ENCODE data around the gene PARD6G. TPM values are rescaled to one million over a fixed set of nuclear protein-coding genes. Genes with fewer than 3 reads are reported as not detected.
A peak's percentile ranks its signal among the peaks of the same experiment; 100 is the strongest.
"Not testable (repeated sequence)": the region's sequence is repeated elsewhere in the genome, so short reads cannot be mapped to it uniquely, and the experiment has no call there.

Gene PARD6G
- total RNA-seq, 2 experiments from 2014 or later = 0.10 TPM; not detected in 1

DNA sequence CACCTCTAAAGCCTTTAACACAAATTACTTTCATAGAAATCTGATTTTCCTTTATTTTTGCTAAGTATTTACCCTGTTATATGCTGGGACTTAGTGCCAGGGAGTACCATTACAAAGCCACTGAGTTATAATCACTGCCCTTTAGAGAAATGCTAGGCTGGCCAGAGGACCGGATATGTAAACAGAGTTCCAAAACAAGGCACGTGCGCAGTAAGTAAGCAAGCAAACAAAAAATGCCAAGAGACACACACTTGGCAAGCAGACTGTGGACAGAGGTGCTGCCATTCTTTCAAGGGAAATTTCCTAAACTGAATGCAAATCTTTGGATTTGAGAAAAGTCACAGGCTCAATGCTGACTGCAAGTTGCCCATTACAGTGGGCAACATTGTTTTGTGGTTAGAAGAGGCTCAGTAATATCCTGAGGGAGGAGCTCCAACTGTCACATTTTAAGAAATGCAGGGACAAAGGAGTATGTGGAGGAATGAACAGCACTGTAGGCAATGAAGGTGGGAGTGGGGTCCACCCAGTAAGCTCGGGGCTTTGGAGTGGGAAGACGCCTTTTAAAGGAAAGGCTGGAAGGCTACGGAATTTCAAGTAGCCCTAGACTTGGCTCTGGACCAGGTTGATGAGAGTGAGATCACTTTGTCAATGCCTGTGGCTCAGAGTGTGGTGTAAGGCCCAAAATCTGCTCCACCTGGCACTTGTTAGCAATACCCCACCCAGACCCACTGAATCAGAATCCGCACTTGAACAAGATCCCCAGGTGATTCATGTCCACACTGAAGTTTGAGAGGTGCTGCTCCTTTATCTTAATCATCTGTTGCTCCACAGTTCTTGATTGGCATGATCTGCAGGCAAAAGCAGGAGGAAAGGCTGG, 2.1 kb upstream of the PARD6G start:
- peaks cover 4% of the 10 kb centered on the region for H3K4me1 Mint-ChIP-seq (ENCODE audit: low read depth)
- no peak for DNase-seq
- no peak overlapping the region for H3K27ac Mint-ChIP-seq
- no peak overlapping the region for H3K4me3 Mint-ChIP-seq
- no peaks in the 10 kb centered on the region for H3K36me3 Mint-ChIP-seq (ENCODE audit: low read depth)
- CTCF ChIA-PET = interaction anchor here (0.6 to 1.2 kb wide), 4 partner anchors 9 to 90 kb away, joined by 3 to 5 read pairs (median 4); no protein-coding TSS in a partner anchor
- intact Hi-C loops (cut with micrococcal nuclease) = no loop called here
- peaks cover 19% of the 10 kb centered on the region for H3K27me3 Mint-ChIP-seq (ENCODE audit: low read depth)
- no peaks in the 10 kb centered on the region for H3K9me3 Mint-ChIP-seq

DNA sequence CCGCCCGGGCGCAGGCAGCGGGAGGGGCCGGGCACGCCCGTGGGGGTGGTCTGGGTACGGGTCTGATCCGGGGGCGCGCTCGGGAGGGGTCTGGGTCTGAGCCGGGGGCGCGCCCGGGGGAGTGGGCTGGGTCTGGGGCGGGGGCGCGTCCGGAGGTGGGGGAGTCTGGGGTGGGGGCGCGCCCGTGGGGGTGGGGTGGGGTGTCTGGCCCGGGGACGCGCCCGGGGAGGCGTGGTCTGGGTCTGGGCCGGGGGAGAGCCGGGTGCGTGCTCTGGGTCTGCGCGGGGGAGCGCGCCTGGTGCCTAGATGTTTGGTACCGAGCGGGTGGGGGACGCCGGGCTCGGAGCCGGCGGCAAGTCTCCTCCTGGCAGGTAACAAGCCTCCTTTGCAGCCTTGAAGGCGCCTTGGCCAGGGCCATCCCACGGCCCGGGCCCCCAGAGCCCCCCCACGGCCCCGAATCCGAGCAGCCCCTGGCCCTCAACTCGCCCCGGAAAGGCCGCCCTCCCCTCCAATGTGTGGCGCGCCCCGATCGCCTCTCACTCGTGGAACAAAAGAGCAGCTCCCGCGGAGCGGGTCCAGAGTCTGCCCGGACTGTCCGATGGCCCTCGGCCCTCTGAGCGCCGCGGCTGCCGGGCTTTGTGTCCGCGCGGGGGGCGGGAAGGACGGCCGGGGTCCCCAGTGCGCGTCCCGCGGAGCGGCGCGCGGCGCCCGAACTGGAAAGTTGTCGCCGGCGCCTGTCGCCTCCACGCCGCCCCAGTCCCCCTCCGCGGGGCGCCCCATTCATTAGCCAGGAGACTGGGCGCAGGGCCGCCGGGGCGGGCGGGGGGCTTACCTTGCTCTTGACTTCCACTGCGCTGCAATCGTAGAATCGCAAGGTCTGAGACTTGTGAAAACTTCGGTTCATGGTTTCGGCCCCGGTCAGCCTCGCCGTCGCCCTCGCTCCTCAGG, 595 bp downstream of the PARD6G start:
- peaks cover 4% of the 10 kb centered on the region for H3K4me1 Mint-ChIP-seq (ENCODE audit: low read depth)
- H3K36me3 Mint-ChIP-seq (ENCODE audit: low read depth) = no peaks in the 10 kb centered on the region
- CTCF ChIA-PET = no interaction called here
- H3K9me3 Mint-ChIP-seq = no peaks in the 10 kb centered on the region
- H3K27me3 Mint-ChIP-seq (ENCODE audit: low read depth) = peaks cover 36% of the 10 kb centered on the region
- H3K4me3 Mint-ChIP-seq = peak overlapping the region; percentile 12
- no peak overlapping the region for H3K27ac Mint-ChIP-seq
- DNase-seq = no peak
- intact Hi-C loops (cut with micrococcal nuclease) = no loop called here

DNA sequence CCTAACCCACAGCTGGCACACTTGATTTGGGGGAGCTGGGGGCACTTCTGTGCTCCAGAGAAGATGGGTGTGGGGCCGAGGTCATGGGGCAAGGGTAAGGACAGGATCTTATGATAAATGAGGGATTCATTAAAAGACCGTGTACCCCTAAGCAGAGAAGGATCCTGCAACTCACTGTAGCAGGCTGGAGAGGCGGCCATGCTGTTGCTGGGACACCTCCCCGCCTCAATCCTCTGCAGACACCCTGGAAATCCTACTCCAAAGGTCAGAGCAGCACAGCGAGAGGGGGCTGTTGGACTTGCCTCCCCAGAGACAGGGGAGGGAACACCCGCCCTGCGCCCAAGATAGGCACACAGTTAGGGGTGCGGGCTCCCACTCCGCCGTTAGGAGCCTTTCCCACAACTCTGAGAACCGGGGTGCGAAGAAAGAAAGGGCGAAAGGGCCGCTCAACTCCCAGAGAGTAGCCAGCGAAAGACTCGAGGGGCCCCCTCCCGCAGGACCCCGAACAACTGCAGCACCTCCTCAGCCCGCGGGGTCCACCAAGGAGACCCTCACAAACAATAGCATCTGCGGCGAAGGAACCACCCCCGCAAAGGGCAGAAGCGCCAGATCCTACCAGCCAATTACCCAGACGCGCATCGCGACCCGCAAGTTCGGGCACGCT, 1.4 kb downstream of the PARD6G start:
- H3K27ac Mint-ChIP-seq = no peak overlapping the region
- intact Hi-C loops (cut with micrococcal nuclease) = no loop called here
- CTCF ChIA-PET = interaction anchor here (0.9 kb wide), 1 partner anchor 88 kb away, joined by 5 read pairs; no protein-coding TSS in a partner anchor
- no peaks in the 10 kb centered on the region for H3K9me3 Mint-ChIP-seq
- H3K4me1 Mint-ChIP-seq (ENCODE audit: low read depth) = peaks cover 4% of the 10 kb centered on the region
- no peak for DNase-seq
- H3K27me3 Mint-ChIP-seq (ENCODE audit: low read depth) = peaks cover 36% of the 10 kb centered on the region
- H3K36me3 Mint-ChIP-seq (ENCODE audit: low read depth) = no peaks in the 10 kb centered on the region
- H3K4me3 Mint-ChIP-seq = peak overlapping the region; percentile 32

DNA sequence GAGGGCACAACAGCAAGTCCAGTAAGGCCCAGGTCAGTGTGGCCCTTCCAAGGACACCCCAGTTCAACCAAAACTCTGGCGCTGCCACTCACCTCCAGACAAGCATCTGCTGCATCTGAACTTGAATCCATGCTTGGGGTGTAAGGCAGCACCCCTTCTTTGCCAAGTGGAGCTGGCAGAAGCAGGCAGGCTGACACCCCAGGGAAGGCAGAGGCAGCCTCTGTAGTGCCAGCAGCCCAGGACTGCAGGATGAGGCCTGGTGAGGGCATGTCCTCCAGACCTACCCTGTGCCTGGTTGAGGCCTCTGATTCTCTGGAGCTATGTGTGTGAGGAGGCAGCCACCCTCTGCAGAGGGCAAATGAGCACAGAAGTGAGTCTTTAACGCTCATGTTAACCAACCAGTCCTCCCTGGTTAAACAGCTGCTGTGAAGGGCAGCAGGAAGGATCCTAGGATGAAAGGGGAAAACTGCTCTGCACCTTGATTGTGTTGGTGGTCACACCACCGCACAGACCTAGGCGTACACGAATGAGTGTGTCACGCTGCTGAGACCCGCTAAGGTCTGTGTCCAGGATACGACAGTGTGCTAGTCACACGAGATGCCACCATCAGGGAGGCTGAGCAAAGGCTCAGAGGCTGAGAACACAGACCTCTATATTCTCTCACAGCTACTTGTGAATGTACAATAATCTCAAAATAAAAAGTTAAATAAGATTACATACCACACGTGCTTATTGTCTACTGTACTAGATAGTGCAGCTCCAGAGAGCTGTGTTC, 2.2 kb downstream of the PARD6G start:
- intact Hi-C loops (cut with micrococcal nuclease) = no loop called here
- CTCF ChIA-PET = interaction anchor here (0.9 to 1.1 kb wide), 2 partner anchors 55 to 88 kb away, joined by 3 to 5 read pairs; no protein-coding TSS in a partner anchor
- peaks cover 4% of the 10 kb centered on the region for H3K4me1 Mint-ChIP-seq (ENCODE audit: low read depth)
- no peak overlapping the region for H3K27ac Mint-ChIP-seq
- no peak overlapping the region for H3K4me3 Mint-ChIP-seq
- no peaks in the 10 kb centered on the region for H3K36me3 Mint-ChIP-seq (ENCODE audit: low read depth)
- H3K27me3 Mint-ChIP-seq (ENCODE audit: low read depth) = peaks cover 38% of the 10 kb centered on the region
- DNase-seq = no peak
- no peaks in the 10 kb centered on the region for H3K9me3 Mint-ChIP-seq

DNA sequence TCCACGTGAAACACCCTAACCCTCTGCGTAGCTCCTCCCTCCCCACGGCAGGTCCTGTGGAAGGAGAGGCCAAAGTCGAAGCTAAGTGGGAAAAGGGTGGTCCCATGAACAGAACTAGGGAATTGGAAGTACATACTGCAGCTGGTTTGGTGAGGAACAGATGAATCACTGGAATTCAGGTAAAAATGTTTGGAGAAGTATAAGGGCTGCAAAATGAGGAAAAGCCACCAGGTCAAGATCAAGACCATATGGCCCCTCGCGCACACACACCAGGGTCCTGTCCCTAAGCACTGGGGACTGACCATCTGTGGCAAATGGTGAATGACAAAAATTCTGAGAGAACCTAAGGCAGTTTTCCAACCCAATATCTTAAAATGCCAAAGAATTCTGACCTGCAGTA, 3.1 kb downstream of the PARD6G start:
- Mint-ChIP-seq H3K9me3 (no peaks in the 10 kb centered on the region), H3K27me3 (ENCODE audit: low read depth) (peaks cover 38% of the 10 kb centered on the region), H3K4me3 (no peak overlapping the region), H3K4me1 (ENCODE audit: low read depth) (peaks cover 4% of the 10 kb centered on the region), H3K27ac (no peak overlapping the region), H3K36me3 (ENCODE audit: low read depth) (no peaks in the 10 kb centered on the region)
- intact Hi-C loops (cut with micrococcal nuclease) = no loop called here
- CTCF ChIA-PET = no interaction called here
- DNase-seq = no peak

DNA sequence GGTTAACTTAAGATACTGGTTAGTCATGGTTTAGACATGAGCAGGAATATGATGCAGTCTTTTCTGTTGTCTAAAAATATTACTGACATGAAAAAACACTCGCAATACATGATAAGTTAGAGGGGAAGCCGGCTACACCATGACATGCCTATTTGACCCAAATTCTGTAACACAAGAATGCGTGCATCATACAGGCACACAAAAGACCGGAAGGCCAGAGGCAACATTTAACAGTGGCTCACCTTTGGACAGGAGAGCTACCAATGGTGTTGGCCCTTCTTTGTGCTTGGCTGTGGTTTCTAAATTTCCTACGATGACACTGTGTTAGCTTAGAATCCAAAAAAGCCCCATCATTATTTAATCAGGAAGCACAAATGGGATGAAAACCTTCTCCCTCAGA, 4.1 kb downstream of the PARD6G start:
- H3K36me3 Mint-ChIP-seq (ENCODE audit: low read depth) = no peaks in the 10 kb centered on the region
- H3K4me3 Mint-ChIP-seq = no peak overlapping the region
- no peaks in the 10 kb centered on the region for H3K9me3 Mint-ChIP-seq
- peaks cover 35% of the 10 kb centered on the region for H3K27me3 Mint-ChIP-seq (ENCODE audit: low read depth)
- intact Hi-C loops (cut with micrococcal nuclease) = no loop called here
- CTCF ChIA-PET = no interaction called here
- H3K4me1 Mint-ChIP-seq (ENCODE audit: low read depth) = peaks cover 4% of the 10 kb centered on the region
- no peak overlapping the region for H3K27ac Mint-ChIP-seq
- DNase-seq = no peak

DNA sequence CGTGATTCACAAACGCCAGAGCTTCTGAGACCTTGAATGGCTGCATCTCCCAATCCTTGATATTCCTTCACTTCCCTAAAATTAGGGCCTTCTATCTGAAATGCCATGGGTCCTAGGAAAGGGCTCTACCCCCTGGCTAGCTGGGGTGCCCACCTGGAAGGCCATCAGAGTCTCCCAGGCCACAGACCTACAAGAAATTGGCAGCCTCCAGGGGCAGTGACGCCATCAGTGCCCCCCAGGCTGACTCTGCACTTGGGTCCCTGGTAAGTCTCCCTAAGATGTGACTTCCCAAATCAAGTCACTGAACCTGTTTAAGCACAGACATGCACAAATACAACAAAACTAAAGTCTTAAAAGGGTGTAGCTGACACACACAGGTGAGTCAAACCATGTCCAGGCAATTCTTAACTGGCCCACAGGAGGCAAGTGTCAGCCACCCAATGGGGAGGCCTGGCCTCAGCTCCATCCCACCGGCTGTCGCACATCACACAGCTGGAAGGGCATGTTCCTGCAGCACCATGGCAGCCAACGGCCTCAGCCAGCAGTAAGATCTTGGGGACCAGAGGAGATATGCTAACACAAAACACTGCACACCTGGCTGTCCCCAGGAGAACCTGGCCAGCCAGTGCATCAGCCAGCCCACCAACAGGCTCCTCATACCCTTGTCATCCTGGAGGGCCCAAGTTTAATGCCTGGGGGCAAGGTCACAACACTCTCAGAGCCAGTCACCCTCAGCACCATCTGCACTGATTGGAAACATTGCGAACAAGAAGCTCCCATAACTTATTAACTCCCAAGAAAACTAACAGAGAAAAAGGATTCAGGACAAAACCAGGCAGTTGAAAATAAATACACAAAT, 5.2 kb downstream of the PARD6G start:
- Mint-ChIP-seq H3K4me1 (ENCODE audit: low read depth) (peaks cover 4% of the 10 kb centered on the region), H3K36me3 (ENCODE audit: low read depth) (no peaks in the 10 kb centered on the region), H3K9me3 (no peaks in the 10 kb centered on the region), H3K27ac (no peak overlapping the region), H3K27me3 (ENCODE audit: low read depth) (peaks cover 35% of the 10 kb centered on the region), H3K4me3 (no peak overlapping the region)
- no peak for DNase-seq
- CTCF ChIA-PET = no interaction called here
- intact Hi-C loops (cut with micrococcal nuclease) = no loop called here

DNA sequence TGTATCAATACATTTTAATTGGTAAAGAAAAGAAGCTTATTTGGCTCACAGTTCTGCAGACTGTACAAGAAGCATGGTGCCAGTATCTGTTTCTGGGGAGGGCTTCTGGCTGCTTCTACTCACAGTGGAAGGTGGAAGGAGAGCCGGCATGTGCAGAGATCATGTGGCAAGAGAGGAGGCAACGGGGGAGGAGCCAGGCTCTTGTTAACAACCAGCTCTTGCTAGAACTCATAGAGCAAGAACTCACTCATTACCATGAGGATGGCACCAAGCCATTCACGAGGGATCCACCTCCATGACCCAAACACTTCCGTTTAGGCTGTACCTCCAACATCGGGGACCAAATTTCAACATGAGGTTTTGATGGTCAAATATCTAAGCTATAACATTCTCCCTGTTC, 7.5 kb downstream of the PARD6G start:
- Mint-ChIP-seq H3K27ac (no peak overlapping the region), H3K36me3 (ENCODE audit: low read depth) (no peaks in the 10 kb centered on the region), H3K4me3 (no peak overlapping the region), H3K4me1 (ENCODE audit: low read depth) (no peaks in the 10 kb centered on the region), H3K27me3 (ENCODE audit: low read depth) (peaks cover 28% of the 10 kb centered on the region), H3K9me3 (peaks cover 2% of the 10 kb centered on the region)
- intact Hi-C loops (cut with micrococcal nuclease) = no loop called here
- CTCF ChIA-PET = interaction anchor here (0.6 to 0.8 kb wide), 2 partner anchors 16 to 297 kb away, joined by 3 to 4 read pairs; no protein-coding TSS in a partner anchor
- DNase-seq = no peak

DNA sequence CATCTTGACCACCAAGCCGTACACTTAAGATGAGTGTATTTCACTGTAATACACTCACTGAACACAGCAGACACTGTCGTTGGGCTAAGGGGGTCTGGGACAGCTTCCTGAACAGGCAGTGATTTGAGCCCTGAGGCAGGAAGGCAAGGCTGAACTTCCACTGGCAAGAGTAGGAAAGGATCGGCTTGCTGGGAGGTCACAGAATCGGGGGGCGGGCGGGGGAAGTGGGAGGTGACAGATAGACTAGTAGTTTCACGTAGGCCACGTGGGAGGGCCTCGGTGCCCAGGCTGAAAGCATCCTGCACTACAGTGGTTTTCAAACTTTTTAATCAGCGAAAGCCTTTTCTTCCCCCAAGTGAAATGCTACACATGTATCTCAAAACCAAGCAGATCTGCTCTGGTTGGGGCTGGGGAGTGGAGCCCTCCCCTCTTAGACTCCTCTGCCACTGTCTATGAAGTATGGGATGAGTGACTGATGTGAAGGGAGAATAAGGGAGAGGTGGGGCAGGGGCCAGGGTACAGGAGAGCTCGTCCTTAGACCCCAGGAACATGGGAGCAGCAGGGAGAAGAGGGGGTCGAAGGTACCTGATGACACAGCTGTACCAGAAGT, 8.6 kb downstream of the PARD6G start:
- intact Hi-C loops (cut with micrococcal nuclease) = no loop called here
- Mint-ChIP-seq H3K27ac (no peak overlapping the region), H3K27me3 (ENCODE audit: low read depth) (peaks cover 25% of the 10 kb centered on the region), H3K9me3 (peaks cover 2% of the 10 kb centered on the region), H3K4me1 (ENCODE audit: low read depth) (no peaks in the 10 kb centered on the region), H3K36me3 (ENCODE audit: low read depth) (no peaks in the 10 kb centered on the region), H3K4me3 (no peak overlapping the region)
- CTCF ChIA-PET = interaction anchor here (0.6 kb wide), 1 partner anchor 18 kb away, joined by 4 read pairs; no protein-coding TSS in a partner anchor
- no peak for DNase-seq

DNA sequence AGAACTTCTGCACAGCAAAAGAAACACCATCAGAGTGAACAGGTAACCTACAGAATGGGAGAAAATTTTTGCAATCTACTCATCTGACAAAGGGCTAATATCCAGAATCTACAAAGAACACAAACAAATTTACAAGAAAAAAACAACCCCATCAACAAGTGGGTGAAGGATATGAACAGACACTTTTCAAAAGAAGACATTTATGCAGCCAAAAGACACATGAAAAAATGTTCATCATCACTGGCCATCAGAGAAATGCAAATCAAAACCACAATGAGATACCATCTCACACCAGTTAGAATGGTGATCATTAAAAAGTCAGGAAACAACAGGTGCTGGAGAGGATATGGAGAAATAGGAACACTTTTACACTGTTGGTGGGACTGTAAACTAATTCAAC, 9.8 kb downstream of the PARD6G start:
- peaks cover 20% of the 10 kb centered on the region for H3K27me3 Mint-ChIP-seq (ENCODE audit: low read depth)
- intact Hi-C loops (cut with micrococcal nuclease); DNase-seq; H3K9me3 Mint-ChIP-seq; H3K4me3 Mint-ChIP-seq; H3K4me1 Mint-ChIP-seq (ENCODE audit: low read depth); H3K36me3 Mint-ChIP-seq (ENCODE audit: low read depth); H3K27ac Mint-ChIP-seq: not testable (repeated sequence)
- CTCF ChIA-PET = interaction anchor here (0.6 kb wide), 1 partner anchor 80 kb away, joined by 3 read pairs; no protein-coding TSS in a partner anchor
